ENCODE measurements around the gene FSD1L. TPM values are rescaled to one million over a fixed set of nuclear protein-coding genes. Genes with fewer than 3 reads are reported as not detected.

Gene FSD1L
- polyA plus RNA-seq, 3 donors, result 0.96 to 3.2 (median 1.5) TPM

GRCh38 chr9:105458404-105458803, 10.6 kb downstream of the FSD1L start:
- H3K27ac Mint-ChIP-seq, result no peak overlapping the region
- H3K4me2 ChIP-seq (replicated peaks; ENCODE audit: extremely low read depth, low read length, poor library complexity, severe bottlenecking), result no peak overlapping the region
- no peak overlapping the region for H3K9ac ChIP-seq (ENCODE audit: insufficient read depth, low read length, poor library complexity, severe bottlenecking)
- H3K4me3 ChIP-seq (replicated peaks in 1 of 3; ENCODE audit: low read depth in 2 of 3, low read length in 3 of 3), result no peak overlapping the region
- H3K36me3 ChIP-seq (replicated peaks in 1 of 2; ENCODE audit: control insufficient read depth in 1 of 2, insufficient read depth in 2 of 2, low read length in 2 of 2), result no peaks in the 10 kb centered on the region
- intact Hi-C loops (cut with micrococcal nuclease), result no loop called here
- H3K36me3 Mint-ChIP-seq, result peaks cover 7 to 16% of the 10 kb centered on the region in 2 donors
- peaks cover 3% of the 10 kb centered on the region for H3K4me1 Mint-ChIP-seq
- no peaks in the 10 kb centered on the region for H3K4me1 ChIP-seq (ENCODE audit: control insufficient read depth in 1 of 2, insufficient read depth in 2 of 2, low read length in 2 of 2)
- H3K79me2 ChIP-seq (ENCODE audit: insufficient read depth, low read length), result peaks cover 4% of the 10 kb centered on the region
- H3K4me3 Mint-ChIP-seq, result no peak overlapping the region
- no peaks in the 10 kb centered on the region for H3K27me3 Mint-ChIP-seq (ENCODE audit: low read depth in 3 of 3)
- 96% methylated on average over 2 of the region's 3 CpGs for WGBS (ENCODE audit: insufficient coverage)
- H3K9me3 Mint-ChIP-seq, result peaks cover 9 to 20% (median 15%) of the 10 kb centered on the region in 7 donors
- no peaks in the 10 kb centered on the region for H3K27me3 ChIP-seq (ENCODE audit: control insufficient read depth in 2 of 2, insufficient read depth in 2 of 2, low read length in 2 of 2)
- H3K9me3 ChIP-seq (replicated peaks in 1 of 2; ENCODE audit: control insufficient read depth in 1 of 2, insufficient read depth in 1 of 2, low read length in 2 of 2), result peaks cover 13% of the 10 kb centered on the region in 2 donors
- no peak for TF ChIP-seq CTCF (IDR thresholded peaks at IDR 0.05)
- no peak for DNase-seq
- H2AFZ ChIP-seq (ENCODE audit: insufficient read depth, low read depth, low read length, poor library complexity, severe bottlenecking), result no peak overlapping the region
- no peaks in the 10 kb centered on the region for H4K20me1 ChIP-seq (ENCODE audit: insufficient read depth, low read length)
- no peak overlapping the region for H3K27ac ChIP-seq (ENCODE audit: low read depth in 1 of 2, low read length in 2 of 2)

GRCh38 chr9:105459336-105459735, 11.5 kb downstream of the FSD1L start:
- WGBS (ENCODE audit: insufficient coverage), result 100% methylated on average over 1 of the region's 2 CpGs

More at GRCh38 chr9:105459336-105459735, 11.5 kb downstream of the FSD1L start:
- Histone ChIP-seq H3K27me3 (ENCODE audit: control insufficient read depth in 2 of 2, insufficient read depth in 2 of 2, low read length in 2 of 2) (no peaks in the 10 kb centered on the region), H3K9ac (ENCODE audit: insufficient read depth, low read length, poor library complexity, severe bottlenecking) (no peak overlapping the region), H3K79me2 (ENCODE audit: insufficient read depth, low read length) (no peaks in the 10 kb centered on the region), H3K9me3 (replicated peaks in 1 of 2; ENCODE audit: control insufficient read depth in 1 of 2, insufficient read depth in 1 of 2, low read length in 2 of 2) (peaks cover 13% of the 10 kb centered on the region in 2 donors), H3K27ac (ENCODE audit: low read depth in 1 of 2, low read length in 2 of 2) (no peak overlapping the region), H4K20me1 (ENCODE audit: insufficient read depth, low read length) (no peaks in the 10 kb centered on the region), H3K4me2 (replicated peaks; ENCODE audit: extremely low read depth, low read length, poor library complexity, severe bottlenecking) (no peak overlapping the region), H3K36me3 (replicated peaks in 1 of 2; ENCODE audit: control insufficient read depth in 1 of 2, insufficient read depth in 2 of 2, low read length in 2 of 2) (peaks cover 0 to 3% of the 10 kb centered on the region in 2 donors), H3K4me3 (replicated peaks in 1 of 3; ENCODE audit: low read depth in 2 of 3, low read length in 3 of 3) (no peak overlapping the region), H2AFZ (ENCODE audit: insufficient read depth, low read depth, low read length, poor library complexity, severe bottlenecking) (no peak overlapping the region), H3K4me1 (ENCODE audit: control insufficient read depth in 1 of 2, insufficient read depth in 2 of 2, low read length in 2 of 2) (no peaks in the 10 kb centered on the region)
- no peak for TF ChIP-seq CTCF (IDR thresholded peaks at IDR 0.05)
- no peak overlapping the region for H3K4me3 Mint-ChIP-seq
- peaks cover 9 to 19% of the 10 kb centered on the region in 2 donors for H3K36me3 Mint-ChIP-seq
- peaks cover 3% of the 10 kb centered on the region for H3K4me1 Mint-ChIP-seq
- H3K27me3 Mint-ChIP-seq (ENCODE audit: low read depth in 3 of 3), result no peaks in the 10 kb centered on the region
- DNase-seq, result no peak
- H3K9me3 Mint-ChIP-seq, result peaks cover 9 to 20% (median 15%) of the 10 kb centered on the region in 7 donors
- H3K27ac Mint-ChIP-seq, result no peak overlapping the region
- intact Hi-C loops (cut with micrococcal nuclease), result no loop called here
